AG04449 (cell line): ENCODE data around the gene KCNH5.

ENCODE experiments used
- CTCF ChIA-PET: fragments of 350-600 bp; formaldehyde crosslinking; extraction: SDS; loops from one replicate; lab custom pipeline; 2021; ENCODE audit warnings: antibody characterized with exemption; lab: Yijun Ruan, JAX
- POLR2A ChIA-PET: fragments of 400-600, 350-600 bp; formaldehyde crosslinking; extraction: SDS; loops from one replicate; lab custom pipeline; 2020; ENCODE audit warnings: antibody characterized with exemption, inconsistent platforms; lab: Yijun Ruan, JAX
- DNase-seq: peaks from one replicate; pipeline ENCODE4 v3.0.0-alpha.2; 2010; ENCODE audit warnings: low read depth, low spot score
- H3K4me3 ChIP-seq: 2 replicates; pipeline ENCODE4 v1.5.1; 2011; ENCODE audit warnings: low read depth, mild to moderate bottlenecking, control low read depth, low read length
- TF ChIP-seq, protein P1 (sequence below): IDR thresholded peaks from one replicate; pipeline ENCODE4 v1.5.1; 2011; ENCODE audit warnings: mild to moderate bottlenecking, moderate library complexity, low read length, control low read depth, inconsistent platforms; ENCODE audit not compliant: insufficient read depth; ENCODE audit errors: missing control alignments

The KCNH5 gene

DNA sequence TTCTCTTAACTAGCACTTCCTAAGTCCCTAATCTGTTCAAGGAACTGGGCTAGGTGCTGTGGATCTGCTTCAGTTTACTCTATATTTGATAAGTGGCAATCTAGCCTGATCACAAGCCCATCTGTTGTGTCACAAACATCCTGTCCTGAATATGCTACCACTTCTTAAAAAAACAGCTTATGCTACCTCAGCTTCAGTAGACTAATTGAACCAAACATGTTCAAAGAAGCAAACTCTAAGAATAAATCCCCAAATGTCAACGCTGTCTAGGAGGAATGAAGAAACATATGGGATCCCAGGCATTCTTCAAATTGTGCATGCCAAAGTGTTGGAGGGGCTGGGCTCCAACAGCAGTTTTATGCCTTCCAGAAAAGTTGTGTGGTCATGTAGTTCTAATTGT lies 10.4 kb upstream of the KCNH5 start:
- H3K4me3 ChIP-seq, result no peak overlapping the region
- CTCF ChIA-PET, result no interaction called here
- DNase-seq, result no peak
- POLR2A ChIA-PET, result no interaction called here
- TF ChIP-seq, protein P1, sequence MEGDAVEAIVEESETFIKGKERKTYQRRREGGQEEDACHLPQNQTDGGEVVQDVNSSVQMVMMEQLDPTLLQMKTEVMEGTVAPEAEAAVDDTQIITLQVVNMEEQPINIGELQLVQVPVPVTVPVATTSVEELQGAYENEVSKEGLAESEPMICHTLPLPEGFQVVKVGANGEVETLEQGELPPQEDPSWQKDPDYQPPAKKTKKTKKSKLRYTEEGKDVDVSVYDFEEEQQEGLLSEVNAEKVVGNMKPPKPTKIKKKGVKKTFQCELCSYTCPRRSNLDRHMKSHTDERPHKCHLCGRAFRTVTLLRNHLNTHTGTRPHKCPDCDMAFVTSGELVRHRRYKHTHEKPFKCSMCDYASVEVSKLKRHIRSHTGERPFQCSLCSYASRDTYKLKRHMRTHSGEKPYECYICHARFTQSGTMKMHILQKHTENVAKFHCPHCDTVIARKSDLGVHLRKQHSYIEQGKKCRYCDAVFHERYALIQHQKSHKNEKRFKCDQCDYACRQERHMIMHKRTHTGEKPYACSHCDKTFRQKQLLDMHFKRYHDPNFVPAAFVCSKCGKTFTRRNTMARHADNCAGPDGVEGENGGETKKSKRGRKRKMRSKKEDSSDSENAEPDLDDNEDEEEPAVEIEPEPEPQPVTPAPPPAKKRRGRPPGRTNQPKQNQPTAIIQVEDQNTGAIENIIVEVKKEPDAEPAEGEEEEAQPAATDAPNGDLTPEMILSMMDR, result no peak

DNA sequence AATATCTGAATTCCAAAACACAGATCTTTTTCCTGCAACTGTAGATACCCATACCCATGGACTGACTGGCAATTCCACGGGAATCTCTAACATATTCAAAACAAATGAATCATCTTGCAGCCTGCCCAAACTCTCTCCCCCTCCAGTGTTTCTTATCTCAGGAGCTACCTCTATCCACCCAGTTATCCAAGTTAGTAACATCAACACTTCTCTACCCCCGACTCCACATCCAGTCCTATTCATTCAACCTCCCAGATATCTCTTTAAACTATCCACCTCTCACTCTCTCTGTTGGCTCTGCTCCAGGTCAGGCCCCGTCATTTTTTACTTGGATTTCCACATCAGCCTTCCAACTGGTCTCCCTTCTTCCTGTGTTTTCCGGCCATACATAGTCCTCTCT lies 6.7 kb upstream of the KCNH5 start:
- DNase-seq, result no peak
- no peak overlapping the region for H3K4me3 ChIP-seq
- ChIA-PET POLR2A (no interaction called here), CTCF (interaction anchor here (1.4 kb wide), 1 partner anchor 872 kb away, joined by 4 read pairs; no protein-coding TSS in a partner anchor)
- TF ChIP-seq, protein P1, result no peak

DNA sequence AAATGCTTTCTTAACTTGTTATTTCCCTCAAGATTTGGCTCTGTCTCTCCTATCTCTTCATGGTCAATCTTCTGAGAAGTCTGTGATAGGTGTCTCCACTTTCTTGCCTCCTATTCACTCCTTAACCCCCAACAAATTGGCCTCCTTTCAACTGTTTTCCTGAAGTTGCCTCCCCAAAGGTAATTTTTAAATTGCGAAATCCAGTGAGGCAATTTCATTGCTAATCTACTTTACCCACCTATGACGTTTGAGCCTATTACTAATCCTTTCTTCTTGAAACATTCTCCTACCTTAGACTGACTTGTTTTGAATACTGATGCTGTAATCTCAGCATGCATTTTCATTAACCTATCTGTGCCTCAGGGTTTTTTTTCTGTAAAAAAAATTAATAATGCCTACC lies 6.0 kb upstream of the KCNH5 start:
- ChIA-PET CTCF (no interaction called here), POLR2A (no interaction called here)
- H3K4me3 ChIP-seq, result no peak overlapping the region
- TF ChIP-seq, protein P1, result no peak
- no peak for DNase-seq

DNA sequence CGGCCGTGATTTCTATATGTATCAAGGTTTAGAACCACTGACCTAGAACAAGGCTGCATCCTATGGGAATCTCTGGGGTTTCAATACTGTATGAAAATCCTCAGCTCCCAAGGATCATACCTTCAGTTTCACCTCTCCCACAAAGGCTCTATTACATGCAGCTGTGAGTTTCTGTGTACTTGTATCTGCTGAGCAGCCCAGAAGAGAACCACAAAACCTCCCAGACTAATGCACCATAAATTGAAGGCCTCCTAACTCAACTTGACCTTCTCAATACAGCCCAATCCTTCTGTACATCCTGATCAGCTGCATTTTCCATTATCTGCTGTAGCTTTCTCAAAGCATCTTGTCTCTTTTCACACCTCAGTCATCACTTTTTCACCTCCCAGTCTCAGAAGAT lies 5.4 kb upstream of the KCNH5 start:
- DNase-seq, result no peak
- CTCF ChIA-PET, result no interaction called here
- no peak overlapping the region for H3K4me3 ChIP-seq
- POLR2A ChIA-PET, result no interaction called here
- TF ChIP-seq, protein P1, result no peak

DNA sequence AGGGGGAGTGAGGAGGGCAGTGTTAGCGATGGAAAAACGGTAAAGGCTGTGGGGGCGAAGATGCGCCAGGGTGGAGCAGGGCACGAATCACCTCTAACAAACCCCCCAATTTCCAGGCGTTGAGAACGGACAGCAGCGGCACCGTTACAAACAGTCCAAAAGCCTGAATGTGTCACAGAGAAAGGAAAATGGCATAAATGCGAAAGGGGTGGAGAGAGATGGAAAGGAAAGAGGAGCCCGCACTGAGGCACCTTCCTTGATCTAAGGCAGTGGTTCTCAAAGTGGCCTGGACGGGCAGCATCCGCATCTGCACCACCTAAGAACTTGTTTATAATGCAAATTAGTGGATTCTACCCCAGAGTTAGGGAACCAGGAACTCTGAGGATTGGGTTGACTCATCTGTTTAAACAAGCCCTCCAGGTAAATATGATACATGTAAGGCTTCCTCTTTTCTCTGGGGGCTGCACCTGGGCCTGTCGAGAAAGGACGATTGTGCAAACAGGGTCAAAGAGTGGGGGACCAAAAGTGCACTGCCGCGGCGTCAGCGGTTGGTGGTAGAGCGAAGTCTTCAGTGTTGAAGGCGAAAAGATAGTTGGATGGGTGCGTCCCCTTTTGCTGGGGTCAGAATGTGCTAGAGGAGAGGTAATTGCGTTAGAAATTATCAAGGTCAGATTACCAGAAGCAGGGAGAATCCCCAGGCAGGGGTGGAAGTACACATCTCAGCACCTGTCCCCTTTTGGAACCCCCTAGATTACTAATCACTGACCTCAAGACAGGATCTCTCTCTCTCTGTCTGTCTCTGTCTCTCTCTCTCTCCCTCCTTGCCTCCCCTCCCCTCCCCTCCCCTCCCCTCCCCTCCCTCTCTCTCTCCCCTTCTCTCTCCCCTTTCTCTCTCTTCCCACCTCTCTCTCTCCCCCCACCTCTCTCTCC lies 1.3 kb upstream of the KCNH5 start:
- ChIA-PET POLR2A (no interaction called here), CTCF (no interaction called here)
- DNase-seq, result no peak
- TF ChIP-seq, protein P1, result no peak
- H3K4me3 ChIP-seq, result no peak overlapping the region

DNA sequence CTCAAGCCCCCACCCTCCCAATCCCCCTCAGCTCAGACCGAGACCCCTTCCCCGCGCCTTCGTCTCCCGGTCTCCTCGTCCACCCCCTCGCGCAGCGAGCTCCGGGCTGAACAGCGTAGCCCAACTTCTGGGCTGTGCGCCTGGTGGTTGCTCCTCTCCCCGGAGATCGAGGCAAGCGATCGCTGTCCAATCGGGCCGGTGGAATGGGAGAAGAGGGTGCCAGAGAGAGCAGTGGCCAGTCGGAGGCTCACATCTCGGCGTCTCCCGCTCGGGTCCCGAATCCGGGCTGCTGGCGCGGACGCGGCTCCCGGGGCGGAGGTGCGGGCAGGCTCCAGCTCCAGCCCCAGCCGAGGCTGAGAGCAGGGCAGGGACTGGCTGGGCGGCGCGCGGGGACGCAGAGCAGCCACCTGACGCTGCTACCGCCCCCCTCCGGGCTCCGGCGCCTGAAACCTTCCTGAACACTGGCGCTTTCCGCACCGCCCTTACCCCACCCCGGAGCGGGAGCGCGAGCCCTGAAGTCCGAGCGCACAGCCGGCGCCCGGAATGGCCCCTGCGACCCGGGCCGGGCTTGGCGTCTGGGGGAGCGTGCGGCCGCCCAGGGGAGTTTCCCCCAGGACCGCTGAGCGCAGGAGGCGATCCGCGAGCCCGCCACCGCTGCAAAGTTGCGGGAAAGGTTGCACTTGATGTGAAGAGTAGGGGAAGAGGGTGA lies 508 bp upstream of the KCNH5 start:
- CTCF ChIA-PET, result no interaction called here
- peak overlapping the region; percentile 19 for H3K4me3 ChIP-seq
- TF ChIP-seq, protein P1, result no peak
- DNase-seq, result no peak
- POLR2A ChIA-PET, result no interaction called here
